HepG2 (cell line): Measurements from ENCODE around the gene MLYCD. TPM values are rescaled to one million over a fixed set of nuclear protein-coding genes. Genes with fewer than 3 reads are reported as not detected.

ENCODE experiments used
- ATF2 ChIP-seq: sonication (generic); formaldehyde crosslinking; IDR thresholded peaks from 2 replicates; pipeline ENCODE4 v1.4.0; 2020; ENCODE audit warnings: missing genetic modification reagents
- ELF1 ChIP-seq: sonication (generic); formaldehyde crosslinking; IDR thresholded peaks from 2 replicates; pipeline ENCODE4 v1.4.0; 2020; ENCODE audit warnings: missing genetic modification reagents
- GTF3A ChIP-seq: sonication (generic); formaldehyde crosslinking; conservative IDR thresholded peaks from 2 replicates; pipeline ENCODE4 v1.4.0; 2020; ENCODE audit warnings: mild to moderate bottlenecking, missing genetic modification reagents
- KAT7 ChIP-seq: IDR thresholded peaks from 2 replicates; pipeline ENCODE4 v1.6.1; 2018; ENCODE audit warnings: borderline replicate concordance, missing compliant biosample characterization
- MTA1 ChIP-seq: sonication (generic); formaldehyde crosslinking; IDR thresholded peaks from 2 replicates; pipeline ENCODE4 v1.4.0; 2020; ENCODE audit warnings: missing genetic modification reagents, mild to moderate bottlenecking, borderline replicate concordance
- NFATC3 ChIP-seq: sonication (generic); formaldehyde crosslinking; IDR thresholded peaks from 2 replicates; pipeline ENCODE4 v1.5.1; 2020; ENCODE audit warnings: mild to moderate bottlenecking, missing genetic modification reagents
- PHF21A ChIP-seq: sonication (generic); formaldehyde crosslinking; IDR thresholded peaks from 2 replicates; pipeline ENCODE4 v1.5.0; 2020; ENCODE audit warnings: mild to moderate bottlenecking, missing genetic modification reagents
- RBM39 ChIP-seq: fragments of 200-400 bp; formaldehyde crosslinking; IDR thresholded peaks from one replicate; pipeline ENCODE4 v1.6.1; 2018; ENCODE audit warnings: antibody characterized with exemption, mild to moderate bottlenecking, low read depth, low read length; ENCODE audit not compliant: poor library complexity, severe bottlenecking
- RCOR2 ChIP-seq: IDR thresholded peaks from 2 replicates; pipeline ENCODE4 v1.6.1; 2016; ENCODE audit warnings: missing biosample characterization, missing genetic modification reagents
- RXRA ChIP-seq: sonication (generic); formaldehyde crosslinking; IDR thresholded peaks from 2 replicates; pipeline ENCODE4 v1.5.1; 2020; ENCODE audit warnings: missing genetic modification reagents
- RXRB ChIP-seq: IDR thresholded peaks from 2 replicates; pipeline ENCODE4 v1.6.1; 2016; ENCODE audit warnings: borderline replicate concordance, missing genetic modification reagents, missing compliant biosample characterization
- SMARCE1 ChIP-seq: fragments of 450-650 bp; IDR thresholded peaks from 2 replicates; pipeline ENCODE4 v1.6.1; 2017; ENCODE audit warnings: borderline replicate concordance
- SP4 ChIP-seq: sonication (generic); formaldehyde crosslinking; IDR thresholded peaks from 2 replicates; pipeline ENCODE4 v1.8.1; 2023; ENCODE audit warnings: mild to moderate bottlenecking, missing genetic modification reagents
- THAP9 ChIP-seq: sonication (generic); formaldehyde crosslinking; IDR thresholded peaks from 2 replicates; pipeline ENCODE4; 2020; ENCODE audit warnings: missing genetic modification reagents, mild to moderate bottlenecking, borderline replicate concordance
- ZBTB1 ChIP-seq: sonication (generic); formaldehyde crosslinking; IDR thresholded peaks from 2 replicates; pipeline ENCODE4 v1.4.0; 2020; ENCODE audit warnings: missing genetic modification reagents, borderline replicate concordance
- ZMYM4 ChIP-seq: sonication (generic); formaldehyde crosslinking; IDR thresholded peaks from 2 replicates; pipeline ENCODE4 v1.8.1; 2023; ENCODE audit warnings: mild to moderate bottlenecking, missing genetic modification reagents
- ZNF280B ChIP-seq: sonication (generic); formaldehyde crosslinking; IDR thresholded peaks from 2 replicates; pipeline ENCODE4 v1.5.0; 2020; ENCODE audit warnings: missing genetic modification reagents, mild to moderate bottlenecking, borderline replicate concordance
- ZNF414 ChIP-seq: sonication (generic); formaldehyde crosslinking; IDR thresholded peaks from 2 replicates; pipeline ENCODE4 v1.5.0; 2020; ENCODE audit warnings: missing genetic modification reagents
- ZNF598 ChIP-seq: sonication (generic); formaldehyde crosslinking; IDR thresholded peaks from 2 replicates; pipeline ENCODE4 v1.5.1; 2020; ENCODE audit warnings: mild to moderate bottlenecking, missing genetic modification reagents, borderline replicate concordance
- ZNF781 ChIP-seq: sonication (generic); formaldehyde crosslinking; IDR thresholded peaks from 2 replicates; pipeline ENCODE4 v1.5.1; 2020; ENCODE audit warnings: borderline replicate concordance, mild to moderate bottlenecking, missing genetic modification reagents; ENCODE audit errors: not compliant biosample characterization
- ZSCAN30 ChIP-seq: sonication (generic); formaldehyde crosslinking; IDR thresholded peaks from 2 replicates; pipeline ENCODE4 v1.5.0; 2020; ENCODE audit warnings: mild to moderate bottlenecking, missing genetic modification reagents
- polyA plus RNA-seq, 8 experiments: library from polyadenylated mRNA; depleted of rRNA in 3 of 8; stranded (reverse) in 7 of 8; unstranded in 1 of 8; fragments of >200 nt; fragmentation: Illumina TruSeq in 4 of 8; extraction: Trizol in 4 of 8; gene quantifications; 2 replicates each; pipeline versions ENCODE4 v1.2.1 to v1.2.3, GENCODE V29; 2011 to 2016; ENCODE audit warnings: low read depth in 4 of 8, missing spikeins in 1 of 8, mixed read lengths in 1 of 8; ENCODE audit not compliant: insufficient read depth in 1 of 8
- total RNA-seq, 5 experiments: library from RNA; depleted of rRNA; stranded (reverse); fragments of >200 nt; fragmentation: Illumina TruSeq; extraction: Trizol; gene quantifications; 2 replicates each; pipeline ENCODE4 v1.2.3, GENCODE V29; 2016; ENCODE audit warnings: low read depth in 1 of 5

Gene MLYCD
- total and polyA plus RNA-seq, 2 of the 13 experiments (the other 11 are each of a cell fraction or from before 2014, with no cell fraction given) = 1.8 to 4.0 TPM

- TF ChIP-seq THAP9 (CRISPR knock-in tag) = no peak
- TF ChIP-seq RXRA (CRISPR knock-in tag) = peak; percentile 89; the same call in 1 of the 2 replicates
- no peak for TF ChIP-seq ZNF781 (CRISPR knock-in tag)
- TF ChIP-seq GTF3A (CRISPR knock-in tag) = no peak
- TF ChIP-seq KAT7 = 0 out of 2 replicates have a peak, but pooled peaks have one; percentile 54
- TF ChIP-seq PHF21A (CRISPR knock-in tag) = peak; percentile 56; the same call in 1 of the 2 replicates
- peak; percentile 81 for TF ChIP-seq MTA1 (CRISPR knock-in tag)
- no peak for TF ChIP-seq SP4
- TF ChIP-seq SMARCE1 = no peak
- TF ChIP-seq ZBTB1 (CRISPR knock-in tag) = no peak
- peak; percentile 97 for TF ChIP-seq RXRB (CRISPR knock-in tag)
- TF ChIP-seq ZNF280B (CRISPR knock-in tag) = no peak; the same call in 1 of the 2 replicates
- TF ChIP-seq RCOR2 (CRISPR knock-in tag) = peak; percentile 28; the same call in 1 of the 2 replicates
- TF ChIP-seq RBM39 = no peak
- no peak for TF ChIP-seq ZSCAN30
- no peak for TF ChIP-seq ZNF414
- no peak for TF ChIP-seq NFATC3 (CRISPR knock-in tag)
- peak; percentile 59; the same call in 1 of the 2 replicates for TF ChIP-seq ATF2 (CRISPR knock-in tag)
- TF ChIP-seq ZMYM4 (CRISPR knock-in tag) = peak; percentile 70
- 0 out of 2 replicates have a peak, but pooled peaks have one; percentile 15 for TF ChIP-seq ELF1 (CRISPR knock-in tag)
- TF ChIP-seq ZNF598 (CRISPR knock-in tag) = no peak
Observed at GRCh38 chr16:83948914-83949723, 50.2 kb downstream of the MLYCD start (continued).
